GM12891 (cell line): ENCODE measurements around the gene CHCHD6.

ENCODE experiments used
- DNase-seq: peaks from one replicate; pipeline ENCODE4 v3.0.0; 2011; ENCODE audit warnings: low spot score; ENCODE audit not compliant: insufficient read length
- FAIRE-seq: peaks from 2 replicates; lab custom pipeline; 2011; peaks lifted over from hg19 to GRCh38; lab: Jason Lieb, UNC
- PAX5 ChIP-seq: IDR thresholded peaks from 2 replicates; pipeline ENCODE4 v1.6.1; 2011; ENCODE audit warnings: low read length, moderate library complexity, mild to moderate bottlenecking; ENCODE audit not compliant: insufficient read depth, severe bottlenecking
- POLR2A ChIP-seq: IDR thresholded peaks from 2 replicates; pipeline ENCODE4 v1.6.1; 2011; ENCODE audit warnings: low read depth, low read length, control low read depth
- POLR2AphosphoS5 ChIP-seq: IDR thresholded peaks from 2 replicates; pipeline ENCODE4 v1.6.1; 2011; ENCODE audit warnings: low read depth, low read length, control low read depth
- POU2F2 ChIP-seq: IDR thresholded peaks from 2 replicates; pipeline ENCODE4 v1.6.1; 2011; ENCODE audit warnings: low read depth, mild to moderate bottlenecking, control low read depth, low read length, moderate library complexity
- SPI1 ChIP-seq: IDR thresholded peaks from 2 replicates; pipeline ENCODE4 v1.6.1; 2011; ENCODE audit warnings: low read depth, low read length, control low read depth
- TAF1 ChIP-seq: IDR thresholded peaks from 2 replicates; pipeline ENCODE4 v1.6.1; 2011; ENCODE audit warnings: low read depth, low read length, control low read depth

CHCHD6 gene

DNA sequence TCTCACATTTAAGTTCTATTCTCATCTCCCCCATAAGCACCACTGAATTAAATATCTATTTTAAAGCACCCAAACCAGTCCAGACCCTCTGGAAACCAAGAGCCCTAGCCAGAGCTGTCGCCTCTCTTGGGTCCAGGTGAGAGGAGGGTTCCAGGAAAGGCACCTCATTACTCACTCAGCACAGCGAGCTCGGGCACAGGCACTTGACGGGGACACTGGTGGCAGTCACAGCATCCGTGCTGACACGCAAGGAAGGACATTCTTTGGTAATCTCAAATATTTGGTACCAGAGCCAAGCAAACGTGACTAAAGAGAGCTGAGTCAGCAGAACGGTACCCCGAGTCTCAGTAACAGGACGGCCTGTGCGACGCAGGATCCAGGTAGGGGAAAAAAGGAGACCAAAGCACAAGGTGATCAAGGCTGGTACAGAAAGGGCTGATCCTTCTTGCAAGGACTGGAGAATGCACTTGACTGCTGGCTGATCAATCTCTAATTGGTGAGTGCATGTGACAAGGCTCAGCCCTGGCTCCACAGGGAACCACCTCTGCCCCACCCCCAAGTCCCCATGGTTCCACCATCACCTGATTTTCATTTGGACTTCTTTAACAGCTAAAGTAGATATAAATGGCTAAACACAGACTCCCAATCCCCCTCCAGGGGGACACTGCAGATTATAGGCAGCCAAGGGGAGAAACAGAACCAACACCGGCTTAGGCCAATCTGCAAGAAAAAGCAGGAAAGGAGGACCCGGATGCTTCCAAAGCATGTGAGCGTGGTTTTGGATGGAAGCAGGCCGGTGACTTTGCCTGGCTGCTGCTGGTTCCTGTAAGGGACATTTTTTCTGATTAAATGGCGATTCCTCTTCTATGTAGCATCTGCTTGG is 61.4 kb downstream of the CHCHD6 start:
- FAIRE-seq: no peak

DNA sequence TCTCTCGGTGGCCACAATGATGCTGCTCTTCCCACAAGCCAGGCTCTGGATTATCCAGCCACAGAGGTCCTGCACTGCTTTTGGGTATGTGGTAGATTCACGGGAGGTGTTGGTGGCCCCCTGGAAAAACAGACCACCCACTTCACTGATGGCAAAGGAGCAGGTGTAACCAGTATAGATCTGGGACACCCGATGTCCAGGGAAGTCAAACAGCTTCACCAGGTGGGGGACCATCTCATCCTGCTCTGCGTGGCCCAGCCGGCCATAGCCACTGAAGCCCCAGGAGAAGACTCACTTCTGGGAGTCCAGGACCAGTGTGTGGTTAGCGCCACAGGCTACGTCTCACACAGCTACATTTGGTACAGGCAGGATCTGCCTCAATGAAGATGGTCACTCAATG is 62.6 kb downstream of the CHCHD6 start:
- TF ChIP-seq SPI1 (no peak), POLR2A (no peak), TAF1 (no peak), POLR2AphosphoS5 (no peak), POU2F2 (no peak), PAX5 (no peak)
- FAIRE-seq: no peak
- no peak for DNase-seq

More for the DNA sequence above, 61.4 kb downstream of the CHCHD6 start:
- TF ChIP-seq POU2F2 (no peak), POLR2AphosphoS5 (no peak), TAF1 (no peak), SPI1 (no peak), PAX5 (no peak), POLR2A (no peak)
- no peak for DNase-seq

- DNase-seq (no peak), FAIRE-seq (no peak)
- TF ChIP-seq SPI1: no peak
Observed at GRCh38 chr3:126768903-126769302, 64.9 kb downstream of the CHCHD6 start.

GRCh38 chr3:126770096-126770495 is 66.1 kb downstream of the CHCHD6 start:
- FAIRE-seq (no peak), DNase-seq (no peak)
- no peak for TF ChIP-seq POLR2A
- TF ChIP-seq TAF1: no peak
- TF ChIP-seq POLR2AphosphoS5: no peak
- no peak for TF ChIP-seq SPI1
- TF ChIP-seq PAX5: no peak
- TF ChIP-seq POU2F2: no peak

DNA sequence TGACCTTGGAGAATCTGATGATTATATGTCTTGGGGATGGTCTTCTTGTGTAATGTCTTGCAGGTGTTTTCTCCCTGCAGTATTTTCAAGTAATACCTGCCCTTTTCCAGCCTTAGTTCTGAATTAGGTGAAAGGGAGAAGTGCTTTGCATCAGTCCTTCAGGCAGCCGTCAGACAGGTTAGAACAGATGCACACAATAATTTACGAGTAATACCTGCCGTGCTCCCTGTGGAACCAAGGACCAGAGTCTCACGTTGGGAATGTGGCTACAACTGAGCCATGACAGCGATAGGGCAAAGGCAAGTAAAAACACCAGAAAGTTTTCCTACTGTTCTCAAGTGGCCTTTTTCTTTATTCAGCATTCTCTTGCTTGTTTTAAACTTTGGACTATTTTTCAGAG is 69.1 kb downstream of the CHCHD6 start:
- FAIRE-seq (no peak), DNase-seq (no peak)
- no peak for TF ChIP-seq PAX5
- no peak for TF ChIP-seq POU2F2
- TF ChIP-seq POLR2A: no peak
- no peak for TF ChIP-seq POLR2AphosphoS5
- TF ChIP-seq SPI1: no peak
- TF ChIP-seq TAF1: no peak

- TF ChIP-seq SPI1 (no peak), TAF1 (no peak), POLR2AphosphoS5 (no peak), PAX5 (no peak), POU2F2 (no peak), POLR2A (no peak)
- no peak for DNase-seq
- FAIRE-seq: no peak
Observed at GRCh38 chr3:126773783-126774182, 69.7 kb downstream of the CHCHD6 start.

GRCh38 chr3:126777366-126777765 is 73.3 kb downstream of the CHCHD6 start:
- FAIRE-seq (peak; percentile 40), DNase-seq (no peak)
- TF ChIP-seq POLR2AphosphoS5 (no peak), SPI1 (no peak)

- FAIRE-seq (no peak), DNase-seq (no peak)
- TF ChIP-seq POLR2A (no peak), TAF1 (no peak), POLR2AphosphoS5 (no peak), SPI1 (no peak)
Observed at GRCh38 chr3:126780666-126781065, 76.6 kb downstream of the CHCHD6 start.

- FAIRE-seq: no peak
Observed at GRCh38 chr3:126781406-126781805, 77.4 kb downstream of the CHCHD6 start.

GRCh38 chr3:126781889-126782491 is 78.0 kb downstream of the CHCHD6 start:
- FAIRE-seq: no peak
- TF ChIP-seq POU2F2 (no peak), POLR2AphosphoS5 (no peak), TAF1 (no peak), PAX5 (no peak), POLR2A (no peak), SPI1 (no peak)
- DNase-seq: no peak

More at GRCh38 chr3:126781406-126781805, 77.4 kb downstream of the CHCHD6 start:
- TF ChIP-seq TAF1 (no peak), POLR2A (no peak), POU2F2 (no peak), SPI1 (no peak), POLR2AphosphoS5 (no peak), PAX5 (no peak)
- DNase-seq: no peak
